GM18873 (cell line): ENCODE measurements around the gene ALMS1.
A peak's percentile ranks its signal among the peaks of the same experiment; 100 is the strongest.
"Not testable (repeated sequence)": the region's sequence is repeated elsewhere in the genome, so short reads cannot be mapped to it uniquely, and the experiment has no call there.

Source experiments
- ATAC-seq: cut with Tn5 transposase; IDR thresholded peaks from one replicate; pipeline ENCODE4 v1.9.1; 2021; ENCODE audit warnings: mild to moderate bottlenecking, moderate library complexity, moderate number of reproducible peaks; ENCODE audit not compliant: unreplicated experiment, low FRiP score

Gene ALMS1

DNA sequence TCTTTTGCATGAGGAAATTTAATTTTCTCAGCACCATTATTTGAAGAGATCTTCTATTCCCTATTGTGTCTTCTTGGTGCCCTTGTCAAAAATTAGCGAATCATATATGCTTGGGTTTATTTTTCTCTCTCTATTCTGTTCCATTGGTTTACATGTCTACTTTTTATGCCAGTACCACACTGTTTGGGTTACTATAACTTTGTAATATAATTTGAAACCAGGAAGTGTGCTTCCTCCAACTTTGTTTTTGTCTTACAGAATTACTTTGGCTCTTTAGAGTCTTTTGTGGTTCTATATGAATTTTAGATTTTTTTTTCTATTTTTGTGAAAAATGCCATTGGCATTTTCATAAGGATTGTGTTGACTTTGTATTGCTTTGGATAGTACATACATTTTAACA lies 17.6 kb downstream of the ALMS1 start:
- ATAC-seq = no peak

DNA sequence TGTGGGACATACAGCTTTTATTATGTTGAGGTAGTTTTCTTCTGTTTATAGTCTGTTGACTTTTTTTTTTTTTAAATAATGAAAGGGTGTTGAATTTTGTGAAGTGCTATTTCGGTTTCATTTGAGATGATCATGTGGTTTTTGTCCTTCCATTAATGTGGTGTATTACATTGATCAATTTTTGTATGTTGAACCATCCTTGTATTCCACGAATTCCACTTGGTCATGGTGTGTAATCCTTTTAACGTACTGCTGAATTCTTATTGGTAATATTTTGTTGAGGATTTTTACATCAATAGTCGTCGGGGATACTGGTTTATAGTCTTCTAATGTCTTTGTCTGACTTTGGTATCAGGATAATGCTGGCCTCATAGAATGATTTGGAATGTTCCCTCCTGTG lies 18.8 kb downstream of the ALMS1 start:
- no peak for ATAC-seq

DNA sequence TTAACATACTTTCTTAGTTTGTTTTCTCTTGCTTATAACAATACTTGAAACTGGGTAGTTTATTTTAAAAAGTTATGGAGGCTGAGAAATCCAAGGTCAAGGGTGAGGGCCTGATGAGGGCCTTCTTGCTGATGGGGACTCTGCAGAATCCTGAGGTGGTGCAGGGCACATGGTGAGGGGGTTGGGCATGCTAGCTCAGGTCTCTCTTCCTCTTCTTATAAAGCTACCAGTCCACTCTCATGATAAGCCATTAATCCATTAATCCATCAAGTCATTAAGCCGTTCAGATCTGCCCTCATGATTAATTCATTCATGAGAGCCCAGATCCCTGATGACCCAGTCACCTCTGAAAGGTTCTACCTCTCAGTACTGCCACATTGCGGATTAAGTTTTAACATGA lies 21.4 kb downstream of the ALMS1 start:
- no peak for ATAC-seq

DNA sequence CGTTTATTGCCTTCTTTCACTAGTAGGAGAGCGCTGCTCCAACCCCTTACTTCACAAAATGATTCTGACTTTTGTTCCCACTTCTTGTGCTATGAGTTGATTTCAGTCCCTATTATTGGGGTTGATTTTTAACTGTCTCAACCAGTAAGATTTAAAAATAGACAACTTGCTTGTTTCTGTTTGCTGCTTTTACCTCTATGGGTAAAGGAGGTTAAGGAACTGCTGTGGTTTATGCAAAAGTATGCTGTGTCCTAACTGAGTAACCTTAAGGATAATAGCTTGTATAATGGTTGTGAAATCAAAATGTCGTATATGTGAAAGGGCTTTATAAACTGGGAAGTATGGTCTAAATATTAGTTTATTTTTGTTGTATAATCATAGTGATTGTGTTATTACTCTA lies 22.6 kb downstream of the ALMS1 start:
- peak; percentile 80 for ATAC-seq

DNA sequence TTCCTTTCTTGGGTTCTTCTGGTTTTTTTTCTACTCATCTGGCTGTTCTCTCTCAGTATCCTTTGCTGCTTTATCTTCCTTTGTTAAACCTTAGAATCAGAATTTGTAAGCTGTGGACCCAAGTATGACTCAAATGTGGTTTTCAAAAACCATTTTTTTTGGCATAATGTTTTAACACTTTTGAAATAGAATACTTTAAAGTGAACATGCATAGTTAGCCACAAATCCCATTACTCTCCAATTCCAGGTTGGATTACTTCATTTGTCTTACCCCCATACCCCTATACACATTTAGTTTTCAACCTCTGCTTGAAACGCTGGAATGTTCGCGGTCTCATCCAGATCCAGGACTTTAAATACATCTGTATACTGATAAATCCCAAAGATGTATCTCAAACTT lies 29.1 kb downstream of the ALMS1 start:
- ATAC-seq = no peak

DNA sequence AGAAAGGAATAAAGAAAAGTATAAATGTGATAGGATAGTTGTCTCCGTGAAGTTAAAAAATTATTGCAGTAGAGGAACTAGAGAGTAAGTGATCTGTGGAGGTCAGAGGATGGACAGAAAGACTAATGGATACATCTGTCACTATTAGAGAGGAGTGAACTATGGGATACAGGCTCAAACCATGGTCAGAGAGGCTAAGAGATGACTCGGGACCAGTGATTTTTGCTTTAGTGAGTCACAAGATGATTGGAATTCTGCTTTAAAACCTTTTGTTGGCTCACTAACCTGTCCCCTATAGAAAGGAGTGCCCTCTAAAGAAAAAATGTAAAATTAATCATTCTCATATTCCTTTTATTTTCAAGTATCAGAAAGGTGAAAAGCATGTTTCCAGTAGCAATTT lies 30.3 kb downstream of the ALMS1 start:
- no peak for ATAC-seq

DNA sequence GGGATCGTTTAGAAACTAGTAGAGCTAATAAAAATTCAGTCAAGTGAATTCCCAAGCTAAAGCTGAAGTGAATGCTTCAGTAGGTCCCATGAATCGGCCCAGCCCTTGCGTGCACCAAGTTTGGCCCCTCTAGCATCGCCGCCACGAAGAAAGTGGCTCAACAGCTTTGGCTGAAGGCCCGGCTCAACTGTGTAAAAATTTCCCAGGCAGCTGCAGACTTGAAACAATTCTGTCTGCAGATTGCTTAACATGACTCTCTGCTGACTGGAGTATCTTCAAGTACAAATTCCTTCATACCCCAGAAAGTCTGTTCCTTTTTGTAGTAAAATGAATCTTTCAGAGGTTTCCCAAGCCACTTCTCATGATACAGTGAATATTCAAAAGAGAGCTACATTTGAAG lies 32.7 kb downstream of the ALMS1 start:
- ATAC-seq = no peak

DNA sequence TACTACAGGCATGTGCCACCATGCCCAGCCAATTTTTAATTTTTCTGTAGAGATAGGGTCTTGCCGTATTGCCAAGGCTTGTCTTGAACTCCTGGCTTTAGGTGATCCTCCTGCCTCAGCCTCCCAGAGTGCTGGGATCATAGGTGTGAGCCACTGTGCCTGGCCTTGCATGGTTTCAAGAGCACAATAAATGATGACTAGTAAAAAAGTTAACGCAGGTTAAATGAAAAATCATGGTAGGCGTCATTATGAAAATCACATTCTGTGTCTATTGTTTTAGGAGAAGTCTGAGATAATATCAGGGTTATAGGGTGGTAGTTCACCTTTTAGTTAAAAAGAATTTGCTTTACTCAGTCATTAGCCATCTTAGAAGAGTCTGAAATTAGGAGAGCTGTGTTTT lies 38.3 kb downstream of the ALMS1 start:
- no peak for ATAC-seq

DNA sequence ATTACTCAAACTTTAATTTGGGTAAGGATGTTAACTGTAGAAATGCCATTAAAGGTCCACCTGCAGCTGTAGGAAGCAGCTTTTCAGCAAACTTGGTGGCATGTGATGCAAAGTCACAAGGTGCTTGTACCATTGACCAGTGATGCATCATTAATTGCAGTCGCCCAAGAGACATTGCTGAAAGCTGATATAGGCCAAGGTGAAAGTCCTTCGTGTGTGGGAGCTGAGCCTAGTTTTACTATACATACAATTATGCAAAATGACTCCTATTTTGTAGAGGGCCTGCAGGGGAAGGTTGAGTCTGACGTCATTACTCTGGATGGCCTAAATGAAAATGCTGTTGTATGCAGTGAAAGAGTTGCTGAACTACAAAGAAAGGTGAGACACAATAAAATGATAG lies 40.5 kb downstream of the ALMS1 start:
- ATAC-seq = no peak

DNA sequence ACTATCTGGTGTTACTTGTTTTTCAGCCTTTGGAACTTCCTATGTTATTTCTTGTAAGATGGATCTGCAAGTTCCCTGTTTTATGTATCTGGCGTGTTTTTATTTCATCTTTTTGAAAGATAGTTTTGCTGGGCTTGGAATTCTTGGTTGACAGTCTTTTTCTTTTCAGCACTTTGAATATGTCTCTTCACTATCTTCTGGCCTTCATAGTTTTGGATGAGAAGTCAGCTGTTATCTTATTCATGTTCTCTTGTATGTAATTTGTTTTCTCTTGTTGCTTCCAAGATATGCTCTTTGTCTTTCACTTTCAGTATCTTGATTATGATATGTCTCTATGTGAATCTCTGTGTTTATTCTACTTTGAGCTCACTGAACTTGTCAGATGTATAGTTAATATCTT lies 50.4 kb downstream of the ALMS1 start:
- no peak for ATAC-seq

DNA sequence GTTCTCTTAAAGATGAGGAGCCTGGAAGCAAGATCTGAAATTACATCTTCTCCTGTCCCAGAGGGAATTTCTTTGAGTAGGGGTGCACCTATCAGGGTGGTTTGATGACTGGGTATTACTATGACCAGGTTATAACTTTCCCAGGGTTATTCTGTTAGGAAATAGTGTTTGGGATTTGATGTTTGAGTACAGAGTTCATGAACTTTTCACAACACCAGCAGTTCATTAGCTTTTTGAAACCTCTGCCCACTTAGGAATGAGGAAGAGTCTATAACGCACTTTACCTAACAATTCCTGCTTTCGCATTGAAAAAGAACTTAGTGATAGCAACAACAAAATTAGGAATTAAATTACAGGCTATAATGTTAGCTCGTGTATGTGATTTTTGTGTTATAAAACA lies 58.6 kb downstream of the ALMS1 start:
- no peak for ATAC-seq

DNA sequence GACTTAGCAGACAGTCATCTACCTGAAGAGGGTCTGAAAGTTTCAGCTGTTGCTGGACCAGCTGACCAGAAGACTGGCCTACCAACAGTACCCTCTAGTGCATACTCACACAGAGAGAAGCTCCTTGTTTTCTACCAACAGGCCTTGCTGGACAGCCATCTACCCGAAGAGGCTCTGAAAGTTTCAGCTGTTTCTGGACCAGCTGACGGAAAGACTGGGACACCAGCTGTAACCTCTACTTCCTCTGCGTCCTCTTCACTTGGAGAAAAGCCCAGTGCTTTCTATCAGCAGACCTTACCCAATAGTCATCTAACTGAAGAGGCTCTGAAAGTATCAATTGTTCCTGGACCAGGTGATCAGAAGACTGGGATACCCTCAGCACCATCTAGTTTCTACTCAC lies 63.2 kb downstream of the ALMS1 start:
- ATAC-seq = no peak

DNA sequence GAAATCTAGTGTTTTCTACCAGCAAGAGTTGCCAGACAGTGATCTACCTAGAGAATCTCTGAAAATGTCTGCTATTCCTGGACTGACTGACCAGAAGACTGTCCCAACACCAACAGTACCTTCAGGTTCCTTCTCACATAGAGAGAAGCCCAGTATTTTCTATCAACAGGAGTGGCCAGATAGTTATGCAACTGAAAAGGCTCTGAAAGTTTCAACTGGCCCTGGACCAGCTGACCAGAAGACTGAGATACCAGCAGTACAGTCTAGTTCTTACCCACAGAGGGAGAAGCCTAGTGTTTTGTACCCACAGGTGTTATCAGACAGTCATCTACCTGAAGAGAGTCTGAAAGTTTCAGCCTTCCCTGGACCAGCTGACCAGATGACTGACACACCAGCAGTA lies 63.8 kb downstream of the ALMS1 start:
- no peak for ATAC-seq

DNA sequence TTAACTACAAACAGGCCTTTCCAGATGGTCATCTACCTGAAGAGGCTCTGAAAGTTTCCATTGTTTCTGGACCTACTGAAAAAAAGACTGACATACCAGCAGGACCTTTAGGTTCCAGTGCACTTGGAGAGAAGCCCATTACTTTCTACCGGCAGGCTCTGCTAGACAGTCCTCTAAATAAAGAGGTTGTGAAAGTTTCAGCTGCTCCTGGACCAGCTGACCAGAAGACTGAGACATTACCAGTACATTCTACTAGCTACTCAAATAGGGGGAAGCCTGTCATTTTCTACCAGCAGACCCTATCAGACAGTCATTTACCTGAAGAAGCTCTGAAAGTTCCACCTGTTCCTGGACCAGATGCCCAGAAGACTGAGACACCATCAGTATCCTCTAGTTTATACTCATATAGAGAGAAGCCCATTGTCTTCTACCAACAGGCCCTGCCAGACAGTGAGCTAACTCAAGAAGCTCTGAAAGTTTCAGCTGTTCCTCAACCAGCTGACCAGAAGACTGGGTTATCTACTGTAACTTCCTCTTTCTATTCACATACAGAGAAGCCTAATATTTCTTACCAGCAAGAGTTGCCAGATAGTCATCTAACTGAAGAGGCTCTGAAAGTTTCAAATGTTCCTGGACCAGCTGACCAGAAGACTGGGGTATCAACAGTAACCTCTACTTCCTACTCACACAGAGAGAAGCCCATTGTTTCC lies 65.8 kb downstream of the ALMS1 start:
- ATAC-seq = peak; percentile 89

DNA sequence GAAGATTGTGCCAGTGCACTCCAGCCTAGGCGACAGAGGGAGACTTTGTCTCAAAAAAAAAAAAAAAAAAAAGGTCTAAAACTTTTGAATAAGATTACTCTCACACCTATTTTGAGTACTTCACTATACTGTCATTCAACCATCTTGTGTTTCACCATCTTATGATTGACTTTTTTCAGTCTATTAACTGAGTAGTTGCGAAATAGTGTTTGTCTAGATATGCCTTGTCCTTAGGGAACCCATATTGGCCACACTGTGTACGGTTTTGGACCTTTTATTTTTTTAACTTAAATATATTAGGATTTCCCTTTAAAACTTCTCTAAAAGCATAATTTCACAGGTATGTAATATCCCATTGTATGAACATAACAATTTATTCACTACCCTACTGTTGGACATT lies 72.3 kb downstream of the ALMS1 start:
- no peak for ATAC-seq

DNA sequence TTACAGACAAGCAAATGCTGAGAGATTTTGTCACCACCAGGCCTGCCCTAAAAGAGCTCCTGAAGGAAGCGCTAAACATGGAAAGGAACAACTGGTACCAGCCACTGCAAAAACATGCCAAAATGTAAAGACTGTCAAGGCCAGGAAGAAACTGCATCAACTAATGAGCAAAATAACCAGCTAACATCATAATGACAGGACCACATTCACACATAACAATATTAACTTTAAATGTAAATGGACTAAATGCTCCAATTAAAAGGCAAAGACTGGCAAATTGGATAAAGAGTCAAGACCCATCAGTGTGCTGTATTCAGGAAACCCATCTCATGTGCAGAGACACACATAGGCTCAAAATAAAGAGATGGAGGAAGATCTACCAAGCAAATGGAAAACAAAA lies 76.8 kb downstream of the ALMS1 start:
- not testable (repeated sequence) for ATAC-seq

DNA sequence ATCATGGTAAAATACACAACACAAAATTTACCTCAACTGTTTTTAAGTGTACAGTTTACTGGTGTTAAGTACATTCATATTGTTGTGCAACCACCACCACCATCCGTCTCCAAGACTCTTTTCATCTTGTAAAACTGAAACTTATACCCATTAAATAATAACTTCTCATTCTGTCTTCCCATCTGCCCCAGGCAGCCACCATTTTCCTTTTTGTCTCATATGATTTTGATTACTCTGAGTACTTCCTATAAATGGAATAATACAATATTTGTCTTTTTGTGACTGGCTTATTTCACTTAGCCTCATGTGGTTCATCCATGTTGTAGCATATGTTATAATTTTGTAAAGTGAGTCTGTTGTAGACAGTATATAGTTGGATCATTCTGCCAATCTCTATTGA lies 82.7 kb downstream of the ALMS1 start:
- ATAC-seq = no peak

DNA sequence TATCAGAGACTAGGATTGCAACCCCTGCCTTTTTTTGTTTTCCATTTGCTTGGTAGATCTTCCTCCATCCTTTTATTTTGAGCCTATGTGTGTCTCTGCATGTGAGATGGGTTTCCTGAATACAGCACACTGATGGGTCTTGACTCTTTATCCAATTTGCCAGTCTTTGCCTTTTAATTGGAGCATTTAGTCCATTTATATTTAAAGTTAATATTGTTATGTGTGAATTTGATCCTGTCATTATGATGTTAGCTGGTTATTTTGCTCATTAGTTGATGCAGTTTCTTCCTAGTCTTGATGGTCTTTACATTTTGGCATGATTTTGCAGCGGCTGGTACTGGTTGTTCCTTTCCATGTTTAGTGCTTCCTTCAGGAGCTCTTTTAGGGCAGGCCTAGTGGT lies 98.2 kb downstream of the ALMS1 start:
- ATAC-seq = not testable (repeated sequence)

DNA sequence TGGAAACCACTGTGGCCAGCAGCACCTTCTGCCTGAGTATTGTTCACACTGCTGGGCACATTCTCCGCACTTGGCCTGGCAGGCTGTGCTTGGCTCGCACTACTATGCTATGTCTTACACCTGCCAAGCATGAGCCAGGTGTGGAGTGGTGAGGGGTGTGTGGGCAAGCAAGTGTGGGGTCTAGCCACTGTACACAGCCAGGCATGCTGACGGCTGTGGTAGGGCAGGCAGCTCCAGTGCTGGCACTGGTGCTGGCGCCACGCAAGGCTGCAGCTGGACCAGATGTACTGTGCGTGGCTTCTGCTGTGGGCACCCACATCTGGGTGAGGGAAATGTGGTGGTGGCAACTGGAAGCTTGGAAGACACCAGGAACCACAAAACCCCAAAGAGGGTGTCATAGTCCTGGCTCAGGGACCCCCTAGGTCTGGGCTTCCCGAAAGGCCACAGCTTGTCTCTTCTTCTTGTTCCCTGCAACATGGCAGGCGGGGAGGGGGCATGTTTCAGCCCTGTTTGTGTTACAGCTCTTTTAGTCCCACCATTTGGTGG lies 101.5 kb downstream of the ALMS1 start:
- ATAC-seq = no peak

DNA sequence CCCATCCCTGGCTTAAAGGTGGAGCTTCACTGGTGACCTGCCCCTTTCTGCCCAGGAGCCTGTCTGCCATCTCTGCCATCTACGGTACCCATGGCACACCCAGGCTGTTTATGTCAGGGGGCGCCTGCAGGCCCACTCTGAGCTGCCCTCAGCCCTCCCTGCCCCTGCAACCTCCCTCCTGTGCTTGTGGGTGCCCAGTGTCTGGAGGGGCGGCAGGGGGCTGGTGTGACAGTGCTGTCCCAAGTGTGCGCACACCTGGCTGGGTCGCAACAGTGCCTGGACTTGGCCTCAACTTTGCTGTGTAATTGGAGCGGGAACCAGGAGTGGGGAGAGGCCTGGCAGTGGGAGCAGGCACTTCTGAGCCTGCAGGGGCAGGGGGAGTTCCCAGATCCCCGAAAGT lies 102.4 kb downstream of the ALMS1 start:
- ATAC-seq = no peak

DNA sequence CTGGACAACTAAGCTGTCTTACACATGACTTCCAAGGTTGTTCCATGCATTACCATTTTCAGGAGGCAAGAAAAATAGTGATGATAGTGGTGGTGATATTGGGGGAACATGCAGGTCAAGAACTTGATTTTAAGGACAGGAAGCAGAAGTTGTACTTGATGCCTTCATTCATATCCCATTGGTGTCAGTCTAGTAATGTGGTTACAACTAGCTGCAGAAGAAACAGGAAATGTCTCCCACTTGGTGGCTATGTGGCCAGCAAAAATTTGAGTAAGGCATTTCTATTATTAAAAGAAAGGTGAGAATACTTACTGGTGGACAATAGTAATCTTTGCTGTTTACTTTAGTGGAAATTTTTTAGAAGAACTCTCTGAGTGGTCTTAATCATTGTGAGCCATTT lies 103.4 kb downstream of the ALMS1 start:
- no peak for ATAC-seq

DNA sequence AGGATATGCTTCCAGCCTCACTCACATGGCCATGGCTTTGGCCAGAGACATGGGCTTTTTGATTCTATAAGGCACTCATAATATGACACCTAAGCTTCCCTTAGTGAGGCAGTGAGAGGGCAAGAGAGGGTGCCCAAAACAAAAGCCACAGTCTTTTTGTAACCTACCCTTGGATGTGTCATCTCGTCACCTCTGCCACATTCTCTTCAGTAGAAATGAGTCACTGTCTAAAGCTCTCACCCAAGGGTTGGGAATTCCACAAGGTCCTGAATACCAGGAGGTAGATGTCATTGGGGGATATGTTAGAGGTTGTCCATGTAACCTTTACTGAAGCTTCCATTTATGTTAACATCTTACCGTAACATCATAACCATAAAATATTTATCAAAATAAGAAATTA lies 108.4 kb downstream of the ALMS1 start:
- no peak for ATAC-seq
